CD14-positive monocyte (primary cell): ENCODE data around the gene ESRRG. TPM values are rescaled to one million over a fixed set of nuclear protein-coding genes. Genes with fewer than 3 reads are reported as not detected.

Source experiments
- DNase-seq, 3 donors: peaks; one replicate each; pipeline ENCODE4 v3.0.0-alpha.2; 2011 to 2022
- H2AFZ ChIP-seq: 2 replicates; pipeline ENCODE4 v1.6.0; 2012; ENCODE audit warnings: mild to moderate bottlenecking, low read depth, low read length, inconsistent platforms; ENCODE audit not compliant: insufficient read depth, poor library complexity, severe bottlenecking
- H3K27ac ChIP-seq, 2 donors: 1 replicate in 1 of 2; 2 replicates in 1 of 2; pipeline ENCODE4 v1.5.1; 2012 to 2013; ENCODE audit warnings: low read length in 2 of 2, control low read depth in 1 of 2, inconsistent platforms in 1 of 2, low read depth in 1 of 2, mild to moderate bottlenecking in 1 of 2
- H3K27me3 ChIP-seq, 2 donors: one replicate each; pipeline versions ENCODE4 v1.6.0 to v1.6.1; 2011 to 2013; ENCODE audit warnings: low read length in 2 of 2; ENCODE audit not compliant: control insufficient read depth in 2 of 2, insufficient read depth in 2 of 2
- H3K36me3 ChIP-seq, 2 donors: replicated peaks in 1 of 2; 1 replicate in 1 of 2; 2 replicates in 1 of 2; pipeline versions ENCODE4 v1.5.1 to v1.6.1; 2012 to 2013; ENCODE audit warnings: low read length in 2 of 2, control low read depth in 1 of 2, inconsistent platforms in 1 of 2, mild to moderate bottlenecking in 1 of 2; ENCODE audit not compliant: insufficient read depth in 2 of 2, control insufficient read depth in 1 of 2
- H3K4me1 ChIP-seq, 2 donors: 1 replicate in 1 of 2; 2 replicates in 1 of 2; pipeline versions ENCODE4 v1.5.1 to v1.6.1; 2012 to 2013; ENCODE audit warnings: low read length in 2 of 2, control low read depth in 1 of 2, inconsistent platforms in 1 of 2, mild to moderate bottlenecking in 1 of 2, moderate library complexity in 1 of 2; ENCODE audit not compliant: insufficient read depth in 2 of 2, control insufficient read depth in 1 of 2
- H3K4me2 ChIP-seq: replicated peaks from 2 replicates; pipeline ENCODE3; 2012; ENCODE audit warnings: low read length, moderate library complexity, mild to moderate bottlenecking; ENCODE audit not compliant: poor library complexity, severe bottlenecking; ENCODE audit errors: extremely low read depth
- H3K4me3 ChIP-seq, 3 experiments: fragments of 200-600 bp in 1 of 3; sonication (generic) in 1 of 3; replicated peaks in 1 of 3; 1 replicate in 2 of 3; 2 replicates in 1 of 3; pipeline ENCODE4 v1.5.1; 2011 to 2013; ENCODE audit warnings: low read length in 3 of 3, mild to moderate bottlenecking in 3 of 3, control low read depth in 2 of 3, low read depth in 2 of 3, inconsistent platforms in 1 of 3, moderate library complexity in 1 of 3
- H3K79me2 ChIP-seq: 2 replicates; pipeline ENCODE4 v1.6.0; 2012; ENCODE audit warnings: mild to moderate bottlenecking, control low read depth, inconsistent platforms, low read length, moderate library complexity; ENCODE audit not compliant: insufficient read depth
- H3K9ac ChIP-seq: 2 replicates; pipeline ENCODE4 v1.6.0; 2017; ENCODE audit warnings: low read length, mild to moderate bottlenecking; ENCODE audit not compliant: insufficient read depth, poor library complexity, severe bottlenecking
- H3K9me3 ChIP-seq, 2 donors: replicated peaks in 1 of 2; 1 replicate in 1 of 2; 2 replicates in 1 of 2; pipeline versions ENCODE4 v1.5.1 to v1.6.1; 2012 to 2013; ENCODE audit warnings: low read length in 2 of 2, control low read depth in 1 of 2; ENCODE audit not compliant: control insufficient read depth in 1 of 2, insufficient read depth in 1 of 2
- H4K20me1 ChIP-seq: 2 replicates; pipeline ENCODE4 v1.6.0; 2012; ENCODE audit warnings: mild to moderate bottlenecking, low read length, control low read depth, moderate library complexity; ENCODE audit not compliant: insufficient read depth
- H3K27ac Mint-ChIP-seq, 7 donors: one replicate each; pipeline ENCODE4 v1.8.0; 2020; ENCODE audit warnings: mild to moderate bottlenecking in 7 of 7, mixed read lengths in 7 of 7, moderate library complexity in 6 of 7, inconsistent platforms in 2 of 7
- H3K27me3 Mint-ChIP-seq, 3 donors: one replicate each; pipeline ENCODE4 v1.8.0; 2021 to 2022; ENCODE audit warnings: low read depth in 3 of 3, mild to moderate bottlenecking in 3 of 3, mixed read lengths in 3 of 3, moderate library complexity in 3 of 3, inconsistent platforms in 1 of 3
- H3K36me3 Mint-ChIP-seq, 2 donors: one replicate each; pipeline ENCODE4 v1.8.0; 2020; ENCODE audit warnings: mixed read lengths in 2 of 2, inconsistent platforms in 1 of 2, mild to moderate bottlenecking in 1 of 2
- H3K4me1 Mint-ChIP-seq: one replicate; pipeline ENCODE4 v1.8.0; 2020; ENCODE audit warnings: mild to moderate bottlenecking, mixed read lengths
- H3K4me3 Mint-ChIP-seq, 2 donors: one replicate each; pipeline ENCODE4 v1.8.0; 2020; ENCODE audit warnings: mild to moderate bottlenecking in 2 of 2, mixed read lengths in 2 of 2, moderate library complexity in 1 of 2
- H3K9me3 Mint-ChIP-seq, 7 donors: one replicate each; pipeline ENCODE4 v1.8.0; 2020 to 2022; ENCODE audit warnings: mixed read lengths in 7 of 7, mild to moderate bottlenecking in 6 of 7, moderate library complexity in 6 of 7, inconsistent platforms in 2 of 7
- CTCF ChIP-seq: fragments of 200-600 bp; IDR thresholded peaks from one replicate; pipeline ENCODE4 v1.8.0; 2022; ENCODE audit warnings: antibody characterized with exemption, mild to moderate bottlenecking
- WGBS: methylation state at CpG from one replicate; pipeline ENCODE4 v1.1.5; 2013; ENCODE audit warnings: missing lambda C conversion rate; ENCODE audit not compliant: insufficient coverage; 5-methylcytosine and 5-hydroxymethylcytosine counted together
- intact Hi-C, 2 donors: fragments of 100-400 bp; cut with micrococcal nuclease; formaldehyde crosslinking; loops; one replicate each; pipeline versions ENCODE4 v1.15.0 to v1.15.1; 2023
- polyA plus RNA-seq, 3 donors: library from polyadenylated mRNA; depleted of rRNA in 1 of 3; unstranded in 2 of 3; stranded (reverse) in 1 of 3; fragments of 300-500 nt in 2 of 3; fragments of >200 nt in 1 of 3; fragmentation: Illumina TruSeq in 2 of 3; gene quantifications; 1 replicate in 2 of 3; 2 replicates in 1 of 3; pipeline ENCODE4 v1.2.3, GENCODE V29; 2012 to 2021

Gene ESRRG
- polyA plus RNA-seq, 3 donors = not detected

- H3K4me3 Mint-ChIP-seq = no peak overlapping the region
- Histone ChIP-seq H3K4me2 (no peak overlapping the region), H3K4me3 (no peak overlapping the region), H3K27ac (no peak overlapping the region), H3K4me1 (no peaks in the 10 kb centered on the region), H3K27me3 (no peaks in the 10 kb centered on the region), H3K79me2 (no peaks in the 10 kb centered on the region), H3K9me3 (no peaks in the 10 kb centered on the region), H2AFZ (no peak overlapping the region), H4K20me1 (no peaks in the 10 kb centered on the region), H3K36me3 (no peaks in the 10 kb centered on the region), H3K9ac (no peak overlapping the region)
- peaks cover 0 to 4% (median 0%) of the 10 kb centered on the region in 7 donors for H3K9me3 Mint-ChIP-seq
- no peak for DNase-seq
- H3K36me3 Mint-ChIP-seq = no peaks in the 10 kb centered on the region
- H3K27me3 Mint-ChIP-seq = no peaks in the 10 kb centered on the region
- H3K4me1 Mint-ChIP-seq = no peaks in the 10 kb centered on the region
- WGBS = no CpG with 5 or more reads among the region's 3 CpGs
- intact Hi-C loops = no loop called here
- TF ChIP-seq CTCF = no peak
- H3K27ac Mint-ChIP-seq = no peak overlapping the region
Measured at GRCh38 chr1:216766633-216767327, 43.6 kb upstream of the ESRRG start.

- Mint-ChIP-seq H3K27ac (no peak overlapping the region), H3K36me3 (no peaks in the 10 kb centered on the region), H3K27me3 (no peaks in the 10 kb centered on the region), H3K9me3 (peaks cover 0 to 4% (median 0%) of the 10 kb centered on the region in 7 donors), H3K4me3 (no peak overlapping the region), H3K4me1 (no peaks in the 10 kb centered on the region)
- H3K9ac ChIP-seq = no peak overlapping the region
- H3K27ac ChIP-seq = no peak overlapping the region
- H3K4me1 ChIP-seq = no peaks in the 10 kb centered on the region
- no peak overlapping the region for H2AFZ ChIP-seq
- H3K36me3 ChIP-seq = no peaks in the 10 kb centered on the region
- H3K4me2 ChIP-seq = no peak overlapping the region
- no peak overlapping the region for H3K4me3 ChIP-seq
- no peaks in the 10 kb centered on the region for H3K9me3 ChIP-seq
- WGBS = no CpG with 5 or more reads among the region's 10 CpGs
- DNase-seq = no peak
- intact Hi-C loops = no loop called here
- no peaks in the 10 kb centered on the region for H3K79me2 ChIP-seq
- H3K27me3 ChIP-seq = no peaks in the 10 kb centered on the region
- H4K20me1 ChIP-seq = no peaks in the 10 kb centered on the region
- TF ChIP-seq CTCF = no peak
Measured at GRCh38 chr1:216765346-216766300, 42.4 kb upstream of the ESRRG start.
